HL-60 (cell line): ENCODE results near the gene TBC1D5.

Experiments
- POLR2AphosphoS5 ChIP-seq: IDR thresholded peaks from 2 replicates; pipeline ENCODE4 v1.6.1; 2012; ENCODE audit warnings: low read depth
- TF ChIP-seq, protein P1 (sequence below): IDR thresholded peaks from one replicate; pipeline ENCODE4 v1.5.1; 2011; ENCODE audit warnings: low read length, control low read depth, inconsistent platforms; ENCODE audit not compliant: insufficient read depth

DNA sequence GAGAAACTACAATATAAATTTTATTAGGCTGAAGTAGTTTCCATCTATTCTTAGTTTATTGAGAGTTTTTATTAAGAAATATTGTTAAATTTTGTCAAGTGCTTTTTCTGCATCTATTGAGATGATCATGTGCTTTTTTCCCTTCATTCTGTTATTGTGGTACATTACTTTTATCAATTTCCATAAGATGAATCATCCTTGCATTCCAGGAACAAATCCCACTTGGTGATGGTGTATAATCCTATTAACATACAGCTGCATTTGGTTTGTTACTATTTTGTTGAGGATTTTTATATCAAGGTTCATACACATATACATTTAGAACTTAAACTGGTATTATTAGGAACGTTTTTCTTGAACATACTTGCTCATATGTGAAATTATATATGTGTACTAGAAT, 199.8 kb downstream of the TBC1D5 start:
- TF ChIP-seq, protein P1, sequence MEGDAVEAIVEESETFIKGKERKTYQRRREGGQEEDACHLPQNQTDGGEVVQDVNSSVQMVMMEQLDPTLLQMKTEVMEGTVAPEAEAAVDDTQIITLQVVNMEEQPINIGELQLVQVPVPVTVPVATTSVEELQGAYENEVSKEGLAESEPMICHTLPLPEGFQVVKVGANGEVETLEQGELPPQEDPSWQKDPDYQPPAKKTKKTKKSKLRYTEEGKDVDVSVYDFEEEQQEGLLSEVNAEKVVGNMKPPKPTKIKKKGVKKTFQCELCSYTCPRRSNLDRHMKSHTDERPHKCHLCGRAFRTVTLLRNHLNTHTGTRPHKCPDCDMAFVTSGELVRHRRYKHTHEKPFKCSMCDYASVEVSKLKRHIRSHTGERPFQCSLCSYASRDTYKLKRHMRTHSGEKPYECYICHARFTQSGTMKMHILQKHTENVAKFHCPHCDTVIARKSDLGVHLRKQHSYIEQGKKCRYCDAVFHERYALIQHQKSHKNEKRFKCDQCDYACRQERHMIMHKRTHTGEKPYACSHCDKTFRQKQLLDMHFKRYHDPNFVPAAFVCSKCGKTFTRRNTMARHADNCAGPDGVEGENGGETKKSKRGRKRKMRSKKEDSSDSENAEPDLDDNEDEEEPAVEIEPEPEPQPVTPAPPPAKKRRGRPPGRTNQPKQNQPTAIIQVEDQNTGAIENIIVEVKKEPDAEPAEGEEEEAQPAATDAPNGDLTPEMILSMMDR: no peak
- TF ChIP-seq POLR2AphosphoS5: no peak
